Measurements from ENCODE around the gene CDH23.

Gene CDH23

GRCh38 chr10:71521504-71522441 lies 125.1 kb downstream of the CDH23 start:
- no peak for DNase-seq

- no peak for DNase-seq
Observed at GRCh38 chr10:71522442-71523144, 125.9 kb downstream of the CDH23 start.

GRCh38 chr10:71523756-71524155 lies 127.0 kb downstream of the CDH23 start:
- DNase-seq = no peak

GRCh38 chr10:71525092-71525491 lies 128.4 kb downstream of the CDH23 start:
- no peak for DNase-seq

- no peak for DNase-seq
Observed at GRCh38 chr10:71525721-71526120, 129.0 kb downstream of the CDH23 start.

- no peak for DNase-seq
Observed at GRCh38 chr10:71526653-71527052, 129.9 kb downstream of the CDH23 start.

GRCh38 chr10:71527135-71527534 lies 130.4 kb downstream of the CDH23 start:
- no peak for DNase-seq

GRCh38 chr10:71528371-71529206 lies 131.9 kb downstream of the CDH23 start:
- DNase-seq = no peak

GRCh38 chr10:71529207-71529827 lies 132.6 kb downstream of the CDH23 start:
- DNase-seq = no peak

GRCh38 chr10:71530781-71531180 lies 134.1 kb downstream of the CDH23 start:
- DNase-seq = no peak

- no peak for DNase-seq
Observed at GRCh38 chr10:71531485-71532446, 135.0 kb downstream of the CDH23 start.

- DNase-seq = no peak
Observed at GRCh38 chr10:71532878-71533277, 136.2 kb downstream of the CDH23 start.

GRCh38 chr10:71533936-71534335 lies 137.2 kb downstream of the CDH23 start:
- no peak for DNase-seq

GRCh38 chr10:71534568-71535194 lies 138.0 kb downstream of the CDH23 start:
- no peak for DNase-seq

- DNase-seq = no peak
Observed at GRCh38 chr10:71536332-71536731, 139.6 kb downstream of the CDH23 start.

GRCh38 chr10:71537125-71537524 lies 140.4 kb downstream of the CDH23 start:
- no peak for DNase-seq

GRCh38 chr10:71537681-71538080 lies 141.0 kb downstream of the CDH23 start:
- DNase-seq = no peak

- DNase-seq = no peak
Observed at GRCh38 chr10:71538608-71539260, 142.0 kb downstream of the CDH23 start.

GRCh38 chr10:71539442-71540118 lies 142.9 kb downstream of the CDH23 start:
- no peak for DNase-seq

- DNase-seq = no peak
Observed at GRCh38 chr10:71542478-71542877, 145.8 kb downstream of the CDH23 start.
